ENCODE results near the gene CRK. TPM values are rescaled to one million over a fixed set of nuclear protein-coding genes. Genes with fewer than 3 reads are reported as not detected.

Gene CRK
- total RNA-seq (ENCODE audit: insufficient read depth, low replicate concordance): 52.0 TPM

DNA sequence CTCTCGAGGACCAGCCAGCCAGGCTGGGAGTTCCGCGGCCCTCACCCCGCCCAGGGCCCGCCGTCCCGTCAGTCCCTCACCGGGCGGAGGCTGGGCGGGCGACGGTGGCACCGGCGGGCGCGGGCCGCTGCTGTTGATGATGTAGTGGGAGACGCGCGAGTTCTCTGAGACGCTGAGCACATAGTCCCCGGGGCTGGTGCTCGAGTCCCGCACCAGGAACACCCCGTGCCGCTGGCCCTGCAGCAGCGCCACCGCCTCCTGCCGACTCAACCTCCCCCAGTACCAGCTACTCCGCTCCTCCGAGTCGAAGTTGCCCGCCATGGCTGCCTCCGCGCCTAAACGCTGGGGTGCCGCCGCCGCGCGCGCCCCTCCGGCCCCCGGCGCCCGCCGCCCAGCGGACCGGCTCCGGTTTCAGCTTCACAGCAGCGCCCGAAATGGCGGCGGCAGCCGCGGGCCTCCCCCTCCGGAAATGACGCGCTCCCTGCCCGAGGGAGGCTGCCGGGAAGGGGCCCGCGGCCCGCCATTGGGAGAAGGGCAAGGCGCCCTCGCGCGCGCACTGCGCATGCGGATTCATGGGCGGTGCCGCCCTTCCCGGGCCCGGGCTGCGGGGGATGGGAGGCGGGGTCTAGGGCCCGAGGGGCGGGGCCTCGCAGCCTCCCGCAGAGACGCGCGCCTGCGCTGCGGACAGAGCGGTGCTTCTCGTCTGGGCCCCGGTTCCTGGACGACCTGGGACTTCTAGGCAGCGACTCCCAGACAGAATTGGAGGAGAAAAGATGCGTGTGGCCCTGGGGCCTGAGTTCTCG lies at the start of gene CRK:
TSS of gene CRK (minus strand) at position 436 of the 803 bp plus-strand sequence. CDS start at position 321, 115 bp downstream.
- peak; percentile 98 for DNase-seq (ENCODE audit: low spot score)

DNA sequence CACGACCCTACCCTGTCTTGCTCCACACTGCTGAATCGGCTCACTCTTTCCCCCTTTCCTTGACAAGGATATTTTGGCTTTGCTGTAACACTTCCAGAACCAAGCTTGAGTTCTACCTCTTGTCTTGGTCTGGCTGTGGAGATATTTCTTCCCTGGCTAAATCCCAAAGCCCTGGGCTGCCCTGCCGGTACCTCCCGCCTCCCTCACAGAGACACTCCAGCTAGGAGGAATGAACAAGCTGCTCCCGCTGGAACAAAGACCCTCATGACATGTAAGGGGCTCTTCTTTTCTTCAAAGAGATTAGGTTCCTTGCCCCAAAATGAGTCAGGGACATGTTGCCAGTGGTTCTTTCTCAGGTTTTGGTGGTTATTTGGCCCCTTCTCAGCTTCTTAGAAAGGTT lies 49.6 kb upstream of the CRK start:
- DNase-seq (ENCODE audit: low spot score): no peak

DNA sequence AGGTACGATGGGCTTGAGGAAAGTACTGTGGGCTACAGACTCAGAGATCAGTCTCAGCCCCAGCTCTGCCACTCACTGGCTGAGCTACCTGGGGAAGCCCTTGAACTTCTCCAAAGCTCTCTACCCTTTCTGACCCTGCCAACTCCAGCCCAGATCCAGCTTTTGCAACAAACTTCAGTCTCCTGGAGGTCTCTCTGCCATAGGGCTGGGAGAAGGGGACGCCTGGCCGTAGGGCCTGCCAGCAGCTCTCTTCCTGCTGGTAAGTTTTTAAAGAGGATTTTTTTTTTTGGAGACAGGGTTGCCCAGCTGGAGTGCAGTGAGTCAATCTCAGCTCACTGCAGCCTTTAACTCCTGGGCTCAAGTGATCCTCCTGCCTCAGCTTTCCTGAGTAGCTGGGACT lies 48.8 kb upstream of the CRK start:
- DNase-seq (ENCODE audit: low spot score): no peak

DNA sequence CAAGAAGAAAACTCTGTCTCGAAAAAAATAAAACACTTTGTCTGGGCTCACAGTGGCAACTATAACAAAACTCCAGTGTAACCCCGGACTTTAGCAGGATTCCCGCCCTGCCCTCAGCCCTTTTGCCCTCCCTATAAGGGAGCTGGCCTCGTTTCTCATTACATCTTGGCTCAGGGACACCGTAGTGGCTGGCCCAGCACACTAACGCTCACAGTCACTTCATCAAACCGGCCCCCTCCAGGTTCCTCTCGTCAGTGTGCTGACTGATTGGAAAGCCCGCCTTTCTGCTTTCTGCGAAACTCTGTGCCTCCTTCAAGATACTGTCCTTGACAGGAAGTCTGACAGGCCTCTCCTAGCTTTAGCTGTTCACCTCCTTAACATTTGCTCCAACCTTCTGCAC lies 47.7 kb upstream of the CRK start:
- no peak for DNase-seq (ENCODE audit: low spot score)

DNA sequence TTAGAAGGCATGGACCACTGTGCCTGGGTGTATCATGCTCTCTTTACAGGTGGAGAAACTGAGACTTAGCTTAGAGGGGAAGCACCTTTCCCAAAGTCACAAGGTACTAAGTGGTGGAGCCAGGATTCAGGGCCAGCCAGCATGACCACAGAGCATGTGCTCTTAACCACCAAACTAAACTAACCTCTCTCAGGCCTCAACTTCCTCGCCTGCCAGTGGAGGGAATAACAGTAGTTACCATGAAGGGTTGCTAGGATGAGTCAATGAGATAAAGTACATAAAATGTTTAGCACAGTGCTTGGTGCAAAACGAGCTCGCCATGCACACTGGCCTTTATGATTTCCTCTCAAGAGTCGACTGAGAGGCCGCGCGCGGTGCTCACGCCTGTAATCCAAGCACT lies 42.8 kb upstream of the CRK start:
- peak; percentile 64 for DNase-seq (ENCODE audit: low spot score)

DNA sequence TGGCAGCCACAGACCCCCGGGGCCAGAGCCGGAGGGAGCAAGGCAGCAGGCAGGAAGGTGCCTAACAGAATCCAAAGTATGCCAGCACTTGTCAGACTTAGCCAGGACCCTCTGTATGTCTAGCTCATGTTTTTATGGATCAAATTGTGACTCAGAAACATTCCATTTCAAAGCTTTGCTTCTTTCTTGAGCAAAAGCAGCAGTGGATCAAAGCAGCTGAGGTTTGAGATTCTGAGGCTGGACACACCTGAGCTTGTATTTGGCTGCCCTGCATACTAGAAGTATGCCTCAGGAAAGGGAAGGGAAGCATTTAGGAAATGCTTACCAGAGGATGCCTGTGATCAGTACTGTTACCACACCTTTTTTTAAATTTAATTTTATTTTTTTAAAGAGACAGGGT lies 42.2 kb upstream of the CRK start:
- peak; percentile 54 for DNase-seq (ENCODE audit: low spot score)

DNA sequence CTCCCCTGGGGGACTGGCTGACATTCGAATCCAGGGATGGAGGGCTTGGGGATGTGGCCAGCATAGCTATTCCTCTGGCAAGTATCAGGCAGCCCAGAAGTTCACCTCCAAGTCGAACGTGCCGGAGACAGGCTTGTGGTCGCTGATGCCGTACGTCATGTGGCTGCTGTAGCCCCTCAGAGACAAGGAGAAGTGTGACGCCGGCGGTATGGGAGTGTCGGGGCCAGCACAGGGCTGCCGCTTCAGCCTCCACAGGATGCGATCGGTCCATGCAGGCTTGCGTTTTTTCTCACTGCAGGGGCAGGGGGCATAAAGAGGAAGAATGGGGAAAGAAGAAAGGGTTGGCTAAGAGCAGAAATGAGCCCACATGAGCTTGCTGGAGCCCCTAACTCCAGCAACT lies 41.8 kb upstream of the CRK start:
- DNase-seq (ENCODE audit: low spot score): no peak

DNA sequence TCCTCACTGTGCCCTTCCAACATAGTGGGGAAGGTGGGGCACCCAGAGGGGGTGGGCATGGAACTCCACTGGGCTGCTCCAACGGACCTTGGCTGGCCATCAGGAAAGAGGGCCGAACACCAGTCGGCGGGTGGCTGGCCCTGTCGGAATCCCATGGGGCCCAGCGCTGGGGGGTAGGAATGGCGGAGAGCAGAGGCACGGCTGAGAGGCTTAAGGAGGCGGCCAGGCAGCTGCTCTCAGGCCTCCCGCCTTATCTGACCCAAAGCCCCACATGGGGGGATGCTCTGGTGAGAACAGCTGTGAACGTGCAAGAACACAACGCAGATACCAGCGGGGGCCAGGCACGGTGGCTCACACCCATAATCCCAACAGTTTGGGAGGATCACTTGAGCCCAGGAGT lies 40.8 kb upstream of the CRK start:
- DNase-seq (ENCODE audit: low spot score): peak; percentile 80

DNA sequence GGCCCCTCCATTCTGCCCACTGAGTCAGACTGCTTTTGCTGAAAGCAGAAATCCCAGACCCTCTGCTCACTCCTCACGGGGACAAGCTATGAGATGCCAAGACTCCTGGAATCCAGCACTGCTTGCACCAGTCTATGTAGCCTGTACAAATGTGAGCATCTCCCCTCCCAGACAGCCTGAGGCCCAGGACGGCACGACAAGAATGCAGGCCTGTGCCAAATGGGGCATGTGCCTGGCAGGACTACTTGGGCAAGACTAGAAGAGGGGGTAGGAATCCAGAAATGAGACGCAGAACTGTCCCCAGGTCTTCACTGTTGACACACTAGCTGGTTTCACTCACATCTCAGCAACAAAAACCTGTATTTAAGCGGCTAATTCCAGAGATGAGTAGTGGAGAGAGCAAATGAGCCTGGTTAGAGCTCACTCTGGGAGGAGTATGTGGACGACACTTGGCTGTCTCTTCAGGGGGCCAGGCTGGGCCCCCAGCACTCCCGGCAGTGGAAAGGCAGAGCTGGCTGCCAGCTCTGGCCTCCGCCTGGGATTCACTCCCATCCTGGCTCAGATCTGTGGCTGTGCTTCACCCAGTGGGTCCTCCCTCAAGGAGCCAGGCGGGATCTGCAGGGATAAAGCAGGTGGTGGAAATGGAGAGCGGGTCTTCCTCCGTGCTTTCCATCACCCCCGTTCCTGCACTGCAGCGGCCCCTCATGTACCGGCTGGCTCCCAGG lies 39.4 kb upstream of the CRK start:
- peak; percentile 90 for DNase-seq (ENCODE audit: low spot score)

DNA sequence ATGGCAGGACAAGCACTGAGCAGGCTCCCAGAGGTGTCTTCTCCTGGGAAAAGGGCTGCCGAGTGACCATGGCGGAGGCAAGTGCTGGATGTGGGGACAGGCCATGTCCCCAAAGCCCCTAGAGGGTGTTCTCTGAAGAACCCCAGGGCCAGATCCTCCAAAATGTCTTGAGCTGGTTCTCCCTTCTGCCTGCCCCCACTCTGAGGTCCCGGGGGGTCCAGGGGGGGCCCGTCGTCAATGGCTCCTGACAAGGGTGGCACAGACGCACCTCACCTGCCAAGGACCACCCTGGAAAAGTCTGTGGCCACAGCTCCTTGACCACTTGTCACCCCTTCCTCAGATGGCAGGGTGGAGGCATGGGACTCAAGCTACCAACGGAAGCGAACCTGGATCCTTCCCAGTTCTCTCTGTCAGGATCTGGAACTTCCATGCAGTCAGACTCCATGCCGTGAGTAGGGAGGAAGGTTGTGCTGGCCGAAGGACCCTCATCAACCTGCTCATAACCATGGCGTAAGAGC lies 38.8 kb upstream of the CRK start:
- no peak for DNase-seq (ENCODE audit: low spot score)

DNA sequence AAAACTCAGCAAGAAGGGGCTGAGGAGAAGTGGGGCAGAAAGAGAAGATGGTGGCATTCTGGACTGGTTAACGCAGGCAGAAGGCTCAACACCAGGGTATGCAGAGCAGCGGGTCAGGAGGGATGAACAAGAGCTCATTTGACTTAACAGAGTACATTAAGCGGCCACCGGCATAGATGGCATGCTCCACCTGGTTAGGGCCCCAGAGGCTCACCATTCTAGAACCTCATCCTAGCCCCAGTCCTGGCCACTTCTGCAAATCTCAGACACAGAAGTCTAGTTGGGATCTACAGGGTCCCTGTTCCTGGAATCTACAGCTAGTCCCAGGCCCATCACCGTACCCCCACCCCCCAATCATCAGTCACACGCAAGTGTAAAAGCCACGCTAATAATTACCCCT lies 38.2 kb upstream of the CRK start:
- DNase-seq (ENCODE audit: low spot score): no peak

DNA sequence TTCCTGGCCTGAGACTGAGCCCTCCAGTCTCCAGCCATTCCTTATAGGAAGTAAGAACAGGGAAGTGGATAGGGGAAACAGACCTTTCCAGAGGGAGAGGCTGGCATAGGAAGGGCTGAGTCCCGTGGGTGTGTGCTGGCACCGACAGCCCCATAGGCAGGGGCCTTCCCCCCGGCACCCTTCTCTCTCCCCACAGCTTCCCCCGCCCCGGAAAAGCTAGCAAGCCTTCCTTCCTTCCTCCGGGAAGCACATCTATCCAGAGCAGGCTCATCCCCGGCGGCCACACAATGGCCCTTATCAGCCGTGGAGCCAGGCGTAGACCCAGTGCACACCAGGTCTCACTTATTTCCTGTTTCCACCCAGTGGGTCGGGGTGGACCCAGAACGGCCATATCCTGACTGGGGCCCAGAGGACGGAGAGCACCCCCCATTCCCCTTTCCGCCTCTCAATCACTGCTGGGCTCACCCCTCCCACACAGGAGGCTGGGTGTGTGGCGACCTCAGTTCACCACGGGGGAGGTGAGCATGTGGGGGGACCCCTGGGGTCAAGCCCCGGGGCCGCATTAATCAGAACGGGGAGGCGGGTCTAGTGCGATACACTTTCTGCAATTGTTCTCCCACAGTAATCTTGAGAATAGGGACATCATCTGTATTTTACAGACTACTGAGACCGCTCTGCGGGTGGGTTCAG lies 37.4 kb upstream of the CRK start:
- peak; percentile 36 for DNase-seq (ENCODE audit: low spot score)

DNA sequence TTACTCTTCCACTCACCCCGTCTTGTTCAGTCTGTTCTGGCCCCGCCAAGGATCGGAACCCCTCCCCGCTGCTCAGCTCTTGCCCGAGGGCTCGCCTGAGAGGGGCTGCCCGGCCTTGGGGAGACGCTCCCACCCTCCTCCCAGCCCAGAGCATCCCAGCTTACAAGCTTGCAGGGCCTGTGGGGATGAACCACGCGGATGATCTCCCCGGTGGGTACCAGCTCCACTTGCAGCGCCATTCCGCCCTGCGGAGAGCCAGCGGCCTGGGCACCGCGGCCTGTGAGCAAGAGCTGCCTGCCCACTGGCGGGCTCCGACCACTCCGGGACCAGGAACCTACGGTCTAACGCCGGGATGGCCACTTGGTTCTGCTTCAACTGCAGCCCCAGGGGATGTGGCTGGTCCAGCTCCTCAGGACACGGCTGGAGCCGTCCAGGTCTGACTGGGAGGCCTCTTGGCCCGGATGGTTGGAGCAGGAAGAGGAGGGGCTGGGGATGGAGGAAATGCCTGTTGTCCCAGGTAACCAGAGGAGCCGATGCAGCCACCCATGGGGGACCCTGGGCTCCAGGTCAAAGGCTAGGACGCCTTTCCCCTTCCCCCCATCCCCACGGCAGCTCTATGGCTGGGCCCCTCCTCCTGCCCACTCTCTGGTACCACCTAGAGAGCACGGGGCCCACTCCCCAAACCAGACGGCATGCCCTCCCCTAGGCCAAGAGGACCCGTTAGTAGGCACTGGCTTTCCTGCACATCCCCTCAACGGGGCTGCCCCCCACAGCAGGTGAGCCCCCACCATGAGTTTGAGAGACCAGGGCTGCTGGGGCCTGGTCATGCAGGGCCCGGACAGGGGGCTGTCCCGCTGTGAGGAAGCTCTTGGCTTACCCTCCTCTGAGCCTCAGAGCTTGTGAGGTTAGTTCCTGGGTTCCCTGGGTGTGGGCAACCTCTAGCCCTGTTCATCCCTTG lies 36.5 kb upstream of the CRK start, which contains the start of gene MYO1C:
TSS of gene MYO1C (minus strand) at position 438 of the 958 bp plus-strand sequence. CDS start at position 239, 199 bp downstream.
- DNase-seq (ENCODE audit: low spot score): peak; percentile 36

DNA sequence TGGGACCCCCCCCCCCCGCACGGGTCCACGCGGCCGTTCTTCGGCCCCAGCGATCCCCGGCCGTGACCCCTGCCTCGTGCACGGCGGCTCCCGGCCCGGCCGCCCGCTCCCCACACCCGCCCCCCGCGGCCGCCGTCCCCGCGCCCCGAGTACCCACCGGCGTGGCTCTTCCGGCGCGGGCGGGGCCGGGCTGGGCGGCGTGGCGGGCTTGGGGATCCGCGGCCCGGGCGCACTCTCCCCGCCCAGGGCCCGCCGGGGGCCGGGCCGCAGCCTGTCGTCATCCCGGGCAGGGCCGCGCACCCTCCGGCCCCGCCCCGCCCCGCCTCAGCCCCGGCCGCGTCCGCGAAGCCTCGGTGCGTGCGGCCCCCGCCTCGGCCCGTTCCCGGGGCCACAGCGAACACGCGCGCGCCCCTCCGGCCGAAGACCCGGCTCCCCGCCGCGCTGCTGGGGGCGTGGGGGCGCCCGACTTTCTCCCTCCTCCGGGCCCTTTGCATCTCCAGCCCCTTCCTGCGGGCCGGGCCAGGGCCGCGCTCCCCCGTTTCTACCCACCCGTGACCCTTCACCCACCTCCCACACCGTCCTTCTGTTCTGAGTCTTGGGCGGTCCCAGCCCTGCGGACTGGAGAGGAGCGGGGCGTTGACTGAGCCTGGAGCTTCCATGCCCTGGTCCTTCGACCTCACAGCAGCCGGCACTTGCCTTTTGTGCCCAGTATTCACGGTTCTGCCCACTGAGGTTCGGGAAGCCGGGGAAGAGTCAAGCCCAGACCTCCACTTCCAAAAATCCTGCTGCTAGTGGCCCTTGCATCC lies 35.6 kb upstream of the CRK start:
- DNase-seq (ENCODE audit: low spot score): peak; percentile 77

DNA sequence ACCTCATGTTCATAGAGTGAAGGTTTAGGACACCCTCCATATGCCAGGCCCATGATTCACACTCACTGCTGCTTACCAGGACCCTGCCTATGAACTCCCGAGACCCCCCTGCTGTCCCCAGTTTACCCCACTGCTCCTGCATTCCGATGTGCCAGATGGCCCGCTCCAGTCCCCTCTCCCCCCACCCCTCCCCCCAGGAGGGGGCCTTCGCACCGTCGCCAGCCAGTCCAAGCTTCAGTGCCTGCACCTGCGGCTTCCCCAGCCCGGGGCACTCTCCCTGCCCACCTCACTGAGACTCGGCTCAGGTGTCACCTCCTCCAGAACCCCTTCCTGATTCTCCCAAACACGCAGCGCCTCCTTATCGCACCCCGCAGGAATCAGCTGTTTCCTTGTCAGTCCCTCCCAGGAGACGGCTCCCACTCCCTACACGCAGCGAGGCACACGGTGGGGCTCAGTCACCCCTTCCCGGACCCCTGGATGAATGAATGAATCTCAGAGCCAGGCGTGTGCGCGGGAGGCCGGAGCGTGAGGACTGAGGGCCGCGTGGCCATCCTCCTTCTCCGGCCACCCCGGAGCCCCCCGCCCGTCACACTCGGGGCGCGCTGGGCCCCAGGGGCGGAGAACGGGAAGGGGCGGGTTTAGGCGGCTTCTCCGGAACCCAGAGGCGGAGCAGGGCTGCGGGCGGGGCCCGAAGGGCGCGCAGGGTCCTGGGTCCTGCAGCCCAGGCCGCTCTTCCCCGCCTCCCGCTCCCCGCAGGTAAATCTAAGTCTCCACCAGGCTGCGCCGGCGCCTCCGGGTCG lies 34.8 kb upstream of the CRK start:
- DNase-seq (ENCODE audit: low spot score): peak; percentile 83

DNA sequence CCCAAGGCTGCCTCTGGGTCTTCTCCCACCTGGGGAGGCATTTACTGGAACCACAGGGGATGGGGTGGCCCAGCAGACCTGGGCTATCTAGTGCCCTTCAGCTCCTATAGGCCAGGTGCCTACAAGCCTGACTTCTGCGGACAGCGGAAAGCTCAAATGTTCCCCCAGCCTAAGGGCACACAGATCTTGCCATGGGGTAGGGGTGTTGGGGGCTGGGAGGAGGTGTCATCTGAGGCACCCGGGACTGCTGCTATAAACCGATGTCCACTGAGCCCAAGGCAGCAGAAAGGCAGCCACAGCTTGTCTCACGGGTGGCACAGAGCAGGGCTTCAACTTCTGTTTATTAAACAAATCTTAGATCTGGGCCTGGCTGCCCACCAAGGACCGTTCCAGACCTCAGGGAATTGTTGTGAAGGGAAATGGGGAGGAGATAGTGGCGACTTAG lies 32.8 kb upstream of the CRK start:
- DNase-seq (ENCODE audit: low spot score): no peak

DNA sequence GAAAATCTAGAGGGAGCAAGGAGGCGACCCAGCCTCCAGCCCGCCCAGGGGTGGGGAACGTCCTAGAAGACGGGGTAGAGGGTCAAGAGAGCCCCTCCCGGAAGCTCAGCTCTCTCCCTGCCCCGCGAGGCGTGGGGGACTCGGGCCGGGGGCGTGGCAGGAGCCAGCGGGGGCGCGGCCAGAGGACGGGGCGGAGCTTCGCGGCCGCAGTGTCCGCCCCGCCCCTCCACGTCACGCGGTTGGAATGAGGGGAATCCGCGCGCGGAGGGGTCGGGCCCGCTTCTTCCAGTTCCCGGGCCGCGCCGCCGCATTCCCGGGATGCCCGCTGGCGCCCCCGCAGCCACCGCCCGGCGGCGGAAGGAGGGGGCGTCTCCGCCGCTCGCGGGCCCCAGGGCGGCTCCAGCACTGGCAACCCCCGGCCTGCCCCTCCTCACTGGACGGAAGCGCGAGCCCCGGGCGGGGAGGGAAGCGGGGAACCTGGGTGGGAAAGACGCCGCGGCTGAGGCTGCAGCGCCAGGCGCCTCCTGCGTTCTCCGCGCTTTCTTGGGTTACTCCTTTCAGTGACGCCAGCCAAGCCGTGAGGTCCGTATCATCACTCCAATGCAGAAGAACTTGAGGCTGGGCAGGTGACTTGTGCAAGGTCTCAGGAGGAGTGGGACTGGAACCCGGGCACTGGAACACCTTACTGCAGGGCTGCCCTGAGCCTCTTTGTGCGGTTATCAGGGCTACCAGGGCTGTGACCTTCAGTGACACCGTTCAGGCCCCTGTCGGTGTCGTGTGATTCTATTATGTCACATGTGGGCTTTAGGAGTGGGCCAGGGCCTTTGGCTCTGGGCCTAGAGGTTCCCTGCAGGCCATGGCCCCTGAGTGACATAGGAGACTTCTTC lies 32.1 kb upstream of the CRK start:
- DNase-seq (ENCODE audit: low spot score): peak; percentile 93

All from umbilical cord (tissue), 2 donors.